ENCODE measurements around the gene SIL1. TPM values are rescaled to one million over a fixed set of nuclear protein-coding genes. Genes with fewer than 3 reads are reported as not detected.

The SIL1 gene
- total and polyA plus RNA-seq, 2 experiments from 2014 or later: 78.8 to 89.8 TPM

DNA sequence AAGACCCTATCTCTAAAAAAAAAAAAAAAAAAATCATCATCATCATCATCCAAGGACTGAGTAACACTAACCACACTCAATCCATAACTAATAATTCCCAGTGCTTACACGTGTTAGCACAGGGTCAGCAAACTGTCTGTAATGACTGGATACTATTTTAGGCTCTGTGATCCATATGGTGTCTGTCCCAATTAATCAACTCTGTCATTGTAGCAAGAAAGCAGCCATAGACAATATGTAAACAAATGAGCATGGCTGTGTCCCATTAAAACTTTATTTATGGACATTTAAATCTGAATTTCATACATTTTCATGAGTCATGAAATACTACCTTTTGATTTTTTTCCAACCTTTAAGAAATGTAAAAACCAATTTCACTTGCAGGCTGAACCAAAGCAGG is 148.4 kb downstream of the SIL1 start:
- in situ Hi-C loops (cut with MboI): no loop called here
- DNase-seq: no peak
- no peak overlapping the region for H2AFZ ChIP-seq
- no peaks in the 10 kb centered on the region for H3K4me1 ChIP-seq (ENCODE audit: insufficient read depth)
- no peaks in the 10 kb centered on the region for H3K27me3 ChIP-seq (replicated peaks; ENCODE audit: insufficient read depth)
- no peaks in the 10 kb centered on the region for H3K79me2 ChIP-seq (ENCODE audit: insufficient read depth)
- no peak overlapping the region for H3K4me2 ChIP-seq (ENCODE audit: unreplicated experiment)
- no peaks in the 10 kb centered on the region for H3K36me3 ChIP-seq (ENCODE audit: low read depth)
- no peak overlapping the region for H3K4me3 ChIP-seq
- H4K20me1 ChIP-seq (ENCODE audit: insufficient read depth): no peaks in the 10 kb centered on the region
- TF ChIP-seq EZH2 (IDR thresholded peaks at IDR 0.05; ENCODE audit: insufficient read depth, poor library complexity, severe bottlenecking) (no peak), EZH2phosphoT487 (IDR thresholded peaks at IDR 0.05; ENCODE audit: insufficient read depth, low read depth) (no peak)
- no peak overlapping the region for H3K9ac ChIP-seq
- H3F3A ChIP-seq (ENCODE audit: insufficient read depth): no peaks in the 10 kb centered on the region
- 87 to 97% methylated on average over 1 of the region's 1 CpG for WGBS, 2 experiments (ENCODE audit: low coverage in 1 of 2, low lambda C conversion rate in 2 of 2, missing lambda C conversion rate in 2 of 2)
- H3K9me2 ChIP-seq (ENCODE audit: insufficient read depth): no peaks in the 10 kb centered on the region
- no peak overlapping the region for H3K27ac ChIP-seq
- H3K9me3 ChIP-seq (ENCODE audit: low read depth): no peaks in the 10 kb centered on the region

- Histone ChIP-seq H3K36me3 (ENCODE audit: low read depth) (no peaks in the 10 kb centered on the region), H3K4me3 (no peak overlapping the region), H3K79me2 (ENCODE audit: insufficient read depth) (no peaks in the 10 kb centered on the region), H3K9me2 (ENCODE audit: insufficient read depth) (no peaks in the 10 kb centered on the region), H2AFZ (no peak overlapping the region), H3K27me3 (replicated peaks; ENCODE audit: insufficient read depth) (no peaks in the 10 kb centered on the region), H3F3A (ENCODE audit: insufficient read depth) (no peaks in the 10 kb centered on the region), H3K27ac (no peak overlapping the region), H4K20me1 (ENCODE audit: insufficient read depth) (no peaks in the 10 kb centered on the region), H3K4me2 (ENCODE audit: unreplicated experiment) (no peak overlapping the region), H3K9me3 (ENCODE audit: low read depth) (no peaks in the 10 kb centered on the region), H3K4me1 (ENCODE audit: insufficient read depth) (no peaks in the 10 kb centered on the region), H3K9ac (no peak overlapping the region)
- TF ChIP-seq EZH2phosphoT487 (IDR thresholded peaks at IDR 0.05; ENCODE audit: insufficient read depth, low read depth) (no peak), EZH2 (IDR thresholded peaks at IDR 0.05; ENCODE audit: insufficient read depth, poor library complexity, severe bottlenecking) (no peak)
- in situ Hi-C loops (cut with MboI): no loop called here
- no peak for DNase-seq
Measured at GRCh38 chr5:139046551-139046950, 151.6 kb downstream of the SIL1 start.

GRCh38 chr5:139043157-139043905 is 154.8 kb downstream of the SIL1 start:
- no peaks in the 10 kb centered on the region for H3F3A ChIP-seq (ENCODE audit: insufficient read depth)
- no peak overlapping the region for H3K9ac ChIP-seq
- no peak overlapping the region for H2AFZ ChIP-seq
- 88 to 93% methylated on average over 4 of the region's 4 CpGs for WGBS, 2 experiments (ENCODE audit: low coverage in 1 of 2, low lambda C conversion rate in 2 of 2, missing lambda C conversion rate in 2 of 2)
- no peak overlapping the region for H3K4me2 ChIP-seq (ENCODE audit: unreplicated experiment)
- H3K9me3 ChIP-seq (ENCODE audit: low read depth): no peaks in the 10 kb centered on the region
- no peaks in the 10 kb centered on the region for H3K36me3 ChIP-seq (ENCODE audit: low read depth)
- no peaks in the 10 kb centered on the region for H4K20me1 ChIP-seq (ENCODE audit: insufficient read depth)
- TF ChIP-seq EZH2 (IDR thresholded peaks at IDR 0.05; ENCODE audit: insufficient read depth, poor library complexity, severe bottlenecking) (no peak), EZH2phosphoT487 (IDR thresholded peaks at IDR 0.05; ENCODE audit: insufficient read depth, low read depth) (no peak)
- no peaks in the 10 kb centered on the region for H3K27me3 ChIP-seq (replicated peaks; ENCODE audit: insufficient read depth)
- H3K4me1 ChIP-seq (ENCODE audit: insufficient read depth): no peaks in the 10 kb centered on the region
- no peaks in the 10 kb centered on the region for H3K9me2 ChIP-seq (ENCODE audit: insufficient read depth)
- no peak overlapping the region for H3K27ac ChIP-seq
- no peak overlapping the region for H3K4me3 ChIP-seq
- no peak for DNase-seq
- no peaks in the 10 kb centered on the region for H3K79me2 ChIP-seq (ENCODE audit: insufficient read depth)
- in situ Hi-C loops (cut with MboI): no loop called here

DNA sequence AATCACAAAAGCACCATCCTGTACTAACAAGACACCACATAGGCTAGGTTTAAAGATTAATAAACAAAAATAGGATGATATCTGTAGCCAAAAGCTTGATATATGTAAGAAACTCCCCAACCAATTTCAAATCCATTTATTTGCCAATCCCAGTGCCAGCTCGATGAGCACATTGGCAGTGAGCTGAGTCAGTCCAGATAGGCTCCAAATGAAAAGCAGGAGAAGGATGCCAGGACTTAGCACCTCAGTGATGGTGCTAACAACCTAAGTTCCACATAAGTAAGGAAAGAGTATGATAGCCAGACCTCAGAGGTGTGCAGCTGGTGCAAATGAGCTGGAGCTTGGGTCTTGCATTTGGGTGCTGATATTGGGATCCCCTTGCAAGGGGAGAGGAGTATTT is 158.1 kb downstream of the SIL1 start:
- H4K20me1 ChIP-seq (ENCODE audit: insufficient read depth): no peaks in the 10 kb centered on the region
- no peaks in the 10 kb centered on the region for H3K36me3 ChIP-seq (ENCODE audit: low read depth)
- peaks cover 10% of the 10 kb centered on the region; the same call in 1 of the 2 replicates for H3F3A ChIP-seq (ENCODE audit: insufficient read depth)
- no peaks in the 10 kb centered on the region for H3K79me2 ChIP-seq (ENCODE audit: insufficient read depth)
- H3K9ac ChIP-seq: no peak overlapping the region
- H3K4me3 ChIP-seq: no peak overlapping the region
- H3K27me3 ChIP-seq (replicated peaks; ENCODE audit: insufficient read depth): no peaks in the 10 kb centered on the region
- no peaks in the 10 kb centered on the region for H3K9me3 ChIP-seq (ENCODE audit: low read depth)
- in situ Hi-C loops (cut with MboI): no loop called here
- H3K4me1 ChIP-seq (ENCODE audit: insufficient read depth): 0 out of 2 replicates have a peak, but pooled peaks cover 5% of the 10 kb centered on the region
- H2AFZ ChIP-seq: no peak overlapping the region
- DNase-seq: peak; percentile 17
- TF ChIP-seq EZH2 (IDR thresholded peaks at IDR 0.05; ENCODE audit: insufficient read depth, poor library complexity, severe bottlenecking): no peak
- TF ChIP-seq EZH2phosphoT487 (IDR thresholded peaks at IDR 0.05; ENCODE audit: insufficient read depth, low read depth): no peak
- no peak overlapping the region for H3K4me2 ChIP-seq (ENCODE audit: unreplicated experiment)
- H3K27ac ChIP-seq: no peak overlapping the region
- H3K9me2 ChIP-seq (ENCODE audit: insufficient read depth): no peaks in the 10 kb centered on the region
- WGBS, 2 experiments (ENCODE audit: low coverage in 1 of 2, low lambda C conversion rate in 2 of 2, missing lambda C conversion rate in 2 of 2): 88% methylated on average over 1 of the region's 1 CpG
